Nephron progenitor cell (in vitro differentiated cells): Measurements from ENCODE around the gene TBC1D4.
"Not testable (repeated sequence)": the region's sequence is repeated elsewhere in the genome, so short reads cannot be mapped to it uniquely, and the experiment has no call there.

Source experiments
- DNase-seq: peaks from one replicate; pipeline ENCODE4 v3.0.0; 2021
- H3K27ac Mint-ChIP-seq: 2 replicates; pipeline ENCODE4 v1.8.0; 2021; ENCODE audit warnings: mild to moderate bottlenecking, moderate library complexity, mixed read lengths
- H3K27me3 Mint-ChIP-seq: 2 replicates; pipeline ENCODE4 v1.8.0; 2021; ENCODE audit warnings: mild to moderate bottlenecking, low read depth, mixed read lengths; ENCODE audit not compliant: poor library complexity
- H3K36me3 Mint-ChIP-seq: 2 replicates; pipeline ENCODE4 v1.8.0; 2021; ENCODE audit warnings: low read depth, mixed read lengths
- H3K4me1 Mint-ChIP-seq: 2 replicates; pipeline ENCODE4 v1.8.0; 2021; ENCODE audit warnings: mixed read lengths
- H3K4me3 Mint-ChIP-seq: 2 replicates; pipeline ENCODE4 v1.8.0; 2021; ENCODE audit warnings: mild to moderate bottlenecking, moderate library complexity, mixed read lengths
- H3K9me3 Mint-ChIP-seq: 2 replicates; pipeline ENCODE4 v1.8.0; 2021; ENCODE audit warnings: mild to moderate bottlenecking, moderate library complexity, mixed read lengths
- CTCF ChIP-seq: fragments of 200-600 bp; sonication (generic); IDR thresholded peaks from 2 replicates; pipeline ENCODE4 v1.5.0; 2021; ENCODE audit warnings: antibody characterized with exemption

TBC1D4 gene

GRCh38 chr13:75255653-75256052, 226.3 kb downstream of the TBC1D4 start:
- no peak for DNase-seq
- Mint-ChIP-seq H3K36me3 (no peaks in the 10 kb centered on the region), H3K9me3 (no peaks in the 10 kb centered on the region), H3K4me1 (no peaks in the 10 kb centered on the region), H3K4me3 (no peak overlapping the region), H3K27me3 (peaks cover 9% of the 10 kb centered on the region), H3K27ac (no peak overlapping the region)
- no peak for TF ChIP-seq CTCF

- Mint-ChIP-seq H3K4me1 (no peaks in the 10 kb centered on the region), H3K36me3 (no peaks in the 10 kb centered on the region), H3K4me3 (no peak overlapping the region), H3K9me3 (no peaks in the 10 kb centered on the region), H3K27me3 (peaks cover 9% of the 10 kb centered on the region), H3K27ac (no peak overlapping the region)
- TF ChIP-seq CTCF: no peak
- DNase-seq: no peak
These were observed 226.8 kb downstream of the TBC1D4 start for GRCh38 chr13:75255147-75255546.

- TF ChIP-seq CTCF: no peak
- H3K4me3 Mint-ChIP-seq: no peak overlapping the region
- H3K27ac Mint-ChIP-seq: peak overlapping the region; percentile 57
- no peaks in the 10 kb centered on the region for H3K4me1 Mint-ChIP-seq
- DNase-seq: no peak
- H3K36me3 Mint-ChIP-seq: no peaks in the 10 kb centered on the region
- peaks cover 3% of the 10 kb centered on the region for H3K27me3 Mint-ChIP-seq
- peaks cover 12% of the 10 kb centered on the region for H3K9me3 Mint-ChIP-seq
These were observed 230.8 kb downstream of the TBC1D4 start for GRCh38 chr13:75251188-75251587.

GRCh38 chr13:75250526-75251178, 231.3 kb downstream of the TBC1D4 start:
- no peak for TF ChIP-seq CTCF
- no peak overlapping the region for H3K27ac Mint-ChIP-seq
- no peaks in the 10 kb centered on the region for H3K4me1 Mint-ChIP-seq
- H3K36me3 Mint-ChIP-seq: peaks cover 3% of the 10 kb centered on the region
- peaks cover 6% of the 10 kb centered on the region for H3K27me3 Mint-ChIP-seq
- H3K9me3 Mint-ChIP-seq: peaks cover 18% of the 10 kb centered on the region
- no peak overlapping the region for H3K4me3 Mint-ChIP-seq
- DNase-seq: no peak

GRCh38 chr13:75245578-75245977, 236.4 kb downstream of the TBC1D4 start:
- H3K36me3 Mint-ChIP-seq, DNase-seq, H3K27me3 Mint-ChIP-seq, H3K4me1 Mint-ChIP-seq, H3K27ac Mint-ChIP-seq, H3K4me3 Mint-ChIP-seq: not testable (repeated sequence)
- peaks cover 47% of the 10 kb centered on the region for H3K9me3 Mint-ChIP-seq

GRCh38 chr13:75240240-75240639, 241.7 kb downstream of the TBC1D4 start:
- H3K27ac Mint-ChIP-seq, DNase-seq, H3K36me3 Mint-ChIP-seq, H3K27me3 Mint-ChIP-seq, H3K4me3 Mint-ChIP-seq, H3K4me1 Mint-ChIP-seq: not testable (repeated sequence)
- peaks cover 38% of the 10 kb centered on the region for H3K9me3 Mint-ChIP-seq

- Mint-ChIP-seq H3K9me3 (peaks cover 19% of the 10 kb centered on the region), H3K36me3 (no peaks in the 10 kb centered on the region), H3K27me3 (no peaks in the 10 kb centered on the region), H3K4me1 (no peaks in the 10 kb centered on the region), H3K27ac (no peak overlapping the region), H3K4me3 (no peak overlapping the region)
- no peak for DNase-seq
- no peak for TF ChIP-seq CTCF
These were observed 245.2 kb downstream of the TBC1D4 start for GRCh38 chr13:75236774-75237173.
